ENCODE results near the gene BFSP1.

DNA sequence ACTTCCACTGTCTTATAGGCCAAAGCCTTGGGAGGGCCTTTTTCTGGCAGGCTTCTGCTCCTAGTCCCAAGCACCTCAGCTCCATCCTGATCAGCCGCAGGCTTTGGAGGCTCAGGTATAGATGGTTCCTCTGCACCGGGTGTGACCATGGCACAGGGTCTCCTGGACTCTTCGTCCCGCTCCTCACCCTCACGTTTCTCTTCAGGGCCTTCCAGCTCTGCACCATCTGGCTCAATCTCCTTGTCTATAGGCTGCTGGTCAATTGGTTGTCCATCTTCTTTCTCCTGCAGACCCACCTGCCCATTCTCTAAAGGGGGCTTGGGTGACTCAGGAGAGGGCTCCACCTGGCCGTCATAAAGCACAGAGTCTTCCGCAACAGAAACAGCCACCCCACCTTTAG lies 37.0 kb downstream of the BFSP1 start:
- TF ChIP-seq, protein P1, sequence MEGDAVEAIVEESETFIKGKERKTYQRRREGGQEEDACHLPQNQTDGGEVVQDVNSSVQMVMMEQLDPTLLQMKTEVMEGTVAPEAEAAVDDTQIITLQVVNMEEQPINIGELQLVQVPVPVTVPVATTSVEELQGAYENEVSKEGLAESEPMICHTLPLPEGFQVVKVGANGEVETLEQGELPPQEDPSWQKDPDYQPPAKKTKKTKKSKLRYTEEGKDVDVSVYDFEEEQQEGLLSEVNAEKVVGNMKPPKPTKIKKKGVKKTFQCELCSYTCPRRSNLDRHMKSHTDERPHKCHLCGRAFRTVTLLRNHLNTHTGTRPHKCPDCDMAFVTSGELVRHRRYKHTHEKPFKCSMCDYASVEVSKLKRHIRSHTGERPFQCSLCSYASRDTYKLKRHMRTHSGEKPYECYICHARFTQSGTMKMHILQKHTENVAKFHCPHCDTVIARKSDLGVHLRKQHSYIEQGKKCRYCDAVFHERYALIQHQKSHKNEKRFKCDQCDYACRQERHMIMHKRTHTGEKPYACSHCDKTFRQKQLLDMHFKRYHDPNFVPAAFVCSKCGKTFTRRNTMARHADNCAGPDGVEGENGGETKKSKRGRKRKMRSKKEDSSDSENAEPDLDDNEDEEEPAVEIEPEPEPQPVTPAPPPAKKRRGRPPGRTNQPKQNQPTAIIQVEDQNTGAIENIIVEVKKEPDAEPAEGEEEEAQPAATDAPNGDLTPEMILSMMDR (IDR thresholded peaks at IDR 0.05; ENCODE audit: extremely low read depth in 1 of 2, insufficient read depth in 1 of 2, low read depth in 1 of 2, low read length in 2 of 2) = no peak
- TF ChIP-seq EZH2 (IDR thresholded peaks at IDR 0.05; ENCODE audit: borderline replicate concordance, low read depth, low read length, severe bottlenecking) = no peak
- no peak for TF ChIP-seq POLR2AphosphoS5 (IDR thresholded peaks at IDR 0.05; ENCODE audit: insufficient read depth, low read depth, low read length)
- TF ChIP-seq POLR2A (IDR thresholded peaks at IDR 0.05; ENCODE audit: low read depth, low read length) = no peak
- TF ChIP-seq, protein P2, sequence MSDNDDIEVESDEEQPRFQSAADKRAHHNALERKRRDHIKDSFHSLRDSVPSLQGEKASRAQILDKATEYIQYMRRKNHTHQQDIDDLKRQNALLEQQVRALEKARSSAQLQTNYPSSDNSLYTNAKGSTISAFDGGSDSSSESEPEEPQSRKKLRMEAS (IDR thresholded peaks at IDR 0.05; ENCODE audit: insufficient read depth, insufficient read length) = no peak
- no peak for TF ChIP-seq MYC (IDR thresholded peaks at IDR 0.05; ENCODE audit: low read depth, low read length)

All from endothelial cell of umbilical vein (primary cell).